Measurements from ENCODE around the gene LRRC45.
"Not testable (repeated sequence)": the region's sequence is repeated elsewhere in the genome, so short reads cannot be mapped to it uniquely, and the experiment has no call there.

LRRC45 gene

GRCh38 chr17:82036634-82037091, 13.6 kb downstream of the LRRC45 start:
- no peak for DNase-seq

DNA sequence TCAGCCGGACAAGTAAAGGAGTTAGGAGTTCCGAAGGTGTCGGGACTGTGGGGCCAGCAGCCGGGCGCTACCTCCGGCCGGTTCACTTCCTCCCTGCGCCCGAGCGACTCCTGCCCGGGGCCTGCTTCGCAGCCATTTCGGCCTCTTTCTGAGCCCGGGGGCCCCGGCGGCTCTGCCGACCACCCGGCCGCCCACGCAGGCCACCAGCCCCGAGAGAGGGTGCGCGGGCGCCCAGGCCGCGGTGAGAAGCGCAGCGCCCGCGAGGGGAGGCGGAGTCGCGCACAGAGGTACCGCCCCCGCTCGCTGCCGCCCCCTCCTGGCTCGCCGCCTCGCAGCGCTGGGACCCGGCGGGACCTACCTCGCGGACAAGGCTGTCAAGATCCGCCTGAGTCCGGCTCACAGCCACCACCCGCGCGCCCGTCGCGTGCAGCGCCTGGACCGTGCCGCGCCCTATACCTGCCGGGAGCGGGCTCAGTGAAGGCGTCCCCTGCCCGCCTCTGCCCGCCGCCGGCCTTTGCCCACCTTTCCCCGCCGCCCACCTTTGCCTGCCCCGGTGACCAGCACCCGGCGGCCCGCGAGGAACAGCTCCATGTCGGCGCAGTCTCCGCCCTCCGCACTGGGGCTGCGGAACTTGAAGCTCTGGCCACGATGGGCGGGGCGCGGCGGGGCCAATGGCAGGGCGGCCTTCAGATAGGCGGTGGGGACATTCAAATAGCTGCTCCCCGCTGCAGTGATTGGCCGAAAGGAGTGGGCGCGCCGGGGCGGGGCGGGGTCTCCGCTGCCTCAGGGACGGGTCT, 14.2 kb downstream of the LRRC45 start, which contains the start of gene DCXR:
Gene DCXR, minus strand, starts transcription at position 606 of the 797 bp plus-strand sequence. Its CDS starts 15 bp downstream, at position 591.
- DNase-seq = peak; percentile 98

- no peak for DNase-seq
These were observed 14.7 kb downstream of the LRRC45 start for GRCh38 chr17:82037889-82038195.

- DNase-seq = not testable (repeated sequence)
These were observed 15.8 kb downstream of the LRRC45 start for GRCh38 chr17:82038796-82039409.

DNA sequence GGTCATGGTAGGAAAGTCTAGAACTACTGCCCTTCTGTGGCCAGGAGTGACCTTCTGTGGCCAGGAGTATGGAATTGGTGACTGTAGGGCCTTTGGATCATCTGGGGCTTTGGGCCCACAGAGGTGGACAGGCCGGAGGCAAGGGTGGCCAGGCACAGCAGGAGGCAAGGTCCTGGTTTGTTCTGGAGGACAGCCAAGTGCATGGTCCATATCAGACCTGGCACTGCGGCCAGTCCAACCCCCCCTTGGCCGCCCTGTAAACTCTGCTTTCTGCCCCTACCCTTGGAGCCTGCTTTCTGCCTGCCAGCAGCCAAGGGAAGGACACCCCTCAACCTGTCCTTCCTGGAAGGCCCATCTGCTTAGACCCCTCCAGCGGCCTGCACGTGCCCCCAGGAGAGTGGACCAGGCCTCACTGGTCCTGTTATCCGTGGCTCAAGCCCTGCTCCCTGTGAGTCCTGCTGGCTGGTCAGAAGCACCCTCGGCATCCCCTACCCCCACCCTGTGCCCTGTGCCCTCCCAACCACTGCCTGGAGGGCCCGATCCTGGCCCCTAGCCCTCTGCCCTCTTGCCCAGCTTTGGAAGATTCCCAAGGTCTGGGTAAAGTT, 16.7 kb downstream of the LRRC45 start:
- DNase-seq = no peak

- DNase-seq = no peak
These were observed 18.2 kb downstream of the LRRC45 start for GRCh38 chr17:82041144-82041814.

DNA sequence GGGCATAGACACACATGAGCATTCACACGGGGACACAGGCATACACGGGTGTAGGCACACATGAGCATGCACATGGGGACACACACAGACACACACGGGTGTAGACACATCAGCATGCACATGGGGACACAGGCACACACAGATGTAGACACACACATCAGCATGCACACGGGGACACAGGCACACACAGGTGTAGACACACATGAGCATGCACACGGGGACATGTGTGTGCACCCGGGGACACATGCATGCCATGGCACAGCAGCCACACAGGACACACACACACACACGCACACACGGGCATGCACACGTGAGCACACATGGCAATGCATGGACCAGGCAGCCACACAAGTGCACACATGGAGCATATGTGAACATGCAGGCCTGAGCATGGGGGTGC, 19.5 kb downstream of the LRRC45 start:
- no peak for DNase-seq

DNA sequence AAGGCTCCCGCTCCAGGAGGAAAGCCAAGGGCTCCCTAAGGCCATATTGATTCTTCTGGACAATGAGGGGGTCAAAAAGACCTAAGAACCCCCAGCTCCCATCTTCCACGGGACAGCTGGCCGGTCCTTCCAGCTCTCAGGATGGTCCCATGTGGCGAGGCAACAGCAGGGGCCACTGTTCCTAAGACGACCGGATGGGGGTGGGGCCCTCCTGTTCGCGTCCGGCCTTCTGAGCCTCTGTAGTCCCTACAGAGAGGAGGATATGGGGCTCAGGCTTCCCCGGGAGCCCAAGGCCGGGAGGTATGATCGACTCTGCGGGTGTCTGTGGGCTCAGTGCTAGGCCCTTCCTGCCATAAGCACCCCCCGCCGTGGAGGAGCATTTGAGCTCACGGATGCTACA, 20.4 kb downstream of the LRRC45 start:
- DNase-seq = no peak

GRCh38 chr17:82045936-82046484, 22.9 kb downstream of the LRRC45 start:
- no peak for DNase-seq

GRCh38 chr17:82046903-82047302, 23.8 kb downstream of the LRRC45 start:
- no peak for DNase-seq

DNA sequence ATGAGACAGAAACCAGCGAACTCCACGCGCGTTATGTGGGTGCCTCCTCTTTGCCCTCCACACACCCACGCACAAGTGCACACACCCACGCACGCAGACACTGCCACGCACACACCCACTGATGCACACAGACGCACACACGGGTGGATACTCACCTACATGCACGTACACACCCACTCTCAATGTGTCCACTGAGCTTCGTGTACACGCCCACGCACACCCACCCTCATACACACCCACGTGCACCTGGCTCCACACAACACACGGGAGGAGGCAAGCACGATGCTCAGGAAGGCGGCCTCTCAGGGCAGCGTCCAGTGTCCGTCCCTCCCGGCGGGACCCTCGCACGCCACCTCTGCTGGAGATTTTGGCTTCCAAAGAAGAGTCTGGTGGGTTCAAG, 24.3 kb downstream of the LRRC45 start:
- no peak for DNase-seq

GRCh38 chr17:82047914-82048570, 24.9 kb downstream of the LRRC45 start:
- DNase-seq = no peak

DNA sequence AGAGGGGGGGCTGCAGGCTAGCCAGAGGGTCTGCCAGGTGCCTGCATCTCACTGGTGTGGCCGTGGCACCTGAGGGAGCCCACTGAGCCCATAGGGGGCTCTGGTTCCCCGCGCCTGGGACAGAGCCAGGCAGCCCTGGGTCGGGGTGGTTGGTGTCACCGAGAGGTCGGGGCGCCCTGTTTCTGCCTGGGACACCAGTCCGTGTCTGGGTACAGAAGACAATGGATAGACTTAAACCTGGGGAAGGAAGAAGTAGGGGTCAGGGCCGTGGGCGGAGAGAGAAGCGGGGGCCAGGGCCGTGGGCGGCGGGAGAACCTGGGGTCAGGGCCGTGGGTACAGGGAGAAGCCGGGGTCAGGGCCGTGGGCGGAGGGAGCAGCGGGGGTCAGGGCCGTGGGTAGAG, 25.5 kb downstream of the LRRC45 start:
- no peak for DNase-seq

DNA sequence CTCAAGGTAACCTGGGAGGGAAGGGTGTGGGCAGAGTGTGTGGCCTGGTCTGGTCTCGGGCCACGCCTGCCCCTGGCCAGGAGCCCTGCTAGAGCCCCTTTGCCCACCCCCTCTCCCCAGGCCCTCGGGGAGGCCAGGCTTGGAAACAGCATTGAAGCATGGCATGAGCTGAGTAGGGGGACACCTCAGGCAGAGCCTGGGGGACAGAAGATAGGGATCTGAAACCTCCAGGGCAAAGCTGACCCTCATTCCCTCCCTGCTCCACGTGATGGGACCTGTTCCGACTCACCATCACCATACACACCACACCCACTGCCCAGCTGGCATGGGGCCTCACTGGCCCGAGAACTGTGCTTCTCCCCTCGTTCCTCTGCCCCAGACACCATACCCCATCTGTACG, 26.0 kb downstream of the LRRC45 start:
- DNase-seq = no peak

DNA sequence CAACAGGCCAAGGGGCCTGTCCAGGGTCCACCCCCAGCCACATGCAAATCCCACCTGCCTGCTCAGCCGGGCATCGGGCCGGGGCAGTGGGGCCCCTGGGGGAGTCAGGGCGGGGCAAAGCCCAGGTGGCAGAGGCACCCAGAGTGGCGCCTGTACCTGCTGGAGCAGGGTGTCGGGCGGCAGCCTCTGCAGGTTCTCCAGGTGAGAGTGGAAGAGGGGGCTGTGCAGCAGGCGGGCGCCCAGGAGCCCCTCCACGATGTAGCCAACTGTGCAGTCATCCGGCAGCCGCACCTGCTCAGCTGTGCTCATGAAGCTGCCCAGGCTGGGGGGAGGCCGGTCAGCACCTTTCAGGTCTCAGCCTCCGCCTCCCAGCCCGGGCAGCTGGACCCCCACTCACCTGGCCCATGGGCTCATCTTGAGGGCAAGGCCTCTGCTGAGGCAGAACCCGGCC, 26.4 kb downstream of the LRRC45 start:
- no peak for DNase-seq

DNA sequence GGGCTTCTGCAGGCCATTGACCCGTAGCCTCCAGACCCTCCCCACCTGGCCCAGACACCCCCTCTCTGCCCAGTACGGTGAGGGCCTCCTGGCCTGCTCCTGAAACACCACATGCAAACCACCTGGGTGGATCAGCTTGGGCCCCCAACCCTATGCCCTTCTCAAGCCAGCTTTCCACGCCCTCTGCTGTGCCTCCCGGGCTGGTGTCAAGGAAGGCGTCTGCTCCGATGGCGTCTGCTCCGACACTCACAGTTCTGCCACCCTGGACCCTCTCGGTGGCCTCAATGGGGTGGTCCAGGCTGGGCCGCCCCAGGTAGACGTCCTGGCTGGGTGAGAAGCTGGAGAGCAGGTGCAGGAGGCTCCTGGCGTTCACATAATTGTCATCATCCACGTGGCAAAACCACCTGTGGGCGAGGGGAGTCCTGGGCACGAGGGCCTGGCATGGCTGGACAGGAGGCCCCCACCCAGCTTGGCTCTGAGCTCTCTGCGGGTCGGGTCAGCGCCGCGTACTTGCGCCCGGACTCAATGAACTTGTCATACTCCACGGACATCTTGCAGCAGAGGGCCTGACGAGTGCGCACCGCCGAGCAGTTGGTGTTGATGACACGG, 27.2 kb downstream of the LRRC45 start:
- DNase-seq = no peak

GRCh38 chr17:82050761-82051641, 27.9 kb downstream of the LRRC45 start:
- DNase-seq = no peak

GRCh38 chr17:82051776-82052637, 28.9 kb downstream of the LRRC45 start, which contains the start of the genes GPS1 and RFNG:
Gene GPS1, plus strand, starts transcription at chr17:82051898. Its CDS starts 34 bp downstream, at chr17:82051932.
Gene RFNG, minus strand, starts transcription at chr17:82051811. Its CDS starts 45 bp downstream, at chr17:82051766.
- DNase-seq = peak; percentile 87

DNA sequence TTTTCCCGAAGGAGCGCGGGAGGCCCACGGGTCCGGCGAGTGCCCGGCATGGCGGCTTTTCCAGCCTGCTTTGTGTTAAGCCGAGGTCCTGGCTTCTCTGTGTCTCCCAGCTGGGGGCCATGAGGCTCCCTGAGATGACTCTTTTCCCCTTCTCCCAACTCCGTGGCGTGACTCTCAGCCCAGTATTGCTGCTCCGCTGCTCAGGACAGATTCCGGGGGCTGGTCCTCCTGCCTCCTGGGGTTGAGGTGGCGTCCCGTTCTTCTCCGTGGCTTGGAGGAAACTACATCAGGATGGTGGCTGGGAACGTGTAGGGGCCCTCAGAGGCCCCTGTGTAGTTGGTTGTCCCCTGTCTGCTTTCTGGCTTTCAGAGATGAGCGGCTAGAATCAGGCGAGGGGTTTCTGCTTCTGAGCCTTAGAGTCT, 29.5 kb downstream of the LRRC45 start:
- no peak for DNase-seq

DNA sequence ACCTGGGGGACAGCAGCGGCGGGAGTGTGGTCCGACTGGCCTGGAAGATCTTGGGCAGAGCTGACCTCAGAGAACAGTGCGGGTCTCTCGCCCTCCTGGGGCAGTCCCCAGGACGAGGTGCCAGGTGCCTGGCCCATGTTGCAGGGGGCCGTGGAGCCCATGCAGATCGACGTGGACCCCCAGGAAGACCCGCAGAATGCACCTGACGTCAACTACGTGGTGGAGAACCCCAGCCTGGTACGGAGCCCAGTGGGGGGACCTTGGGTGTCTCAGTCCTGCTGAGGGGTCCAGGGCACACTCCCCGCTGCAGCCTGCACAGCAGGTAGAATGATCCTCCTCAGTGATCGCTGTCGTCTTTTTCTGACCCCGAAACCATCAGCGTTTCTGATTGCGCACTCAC, 30.0 kb downstream of the LRRC45 start:
- no peak for DNase-seq

Measured in NCI-H345 (cell line).